A673 (cell line): ENCODE measurements around the gene AKT3. TPM values are rescaled to one million over a fixed set of nuclear protein-coding genes. Genes with fewer than 3 reads are reported as not detected.

Source experiments
- BruUV-seq: library from RNA; stranded (reverse); fragments of 400-500 nt; replicated peaks from 2 replicates; lab custom pipeline; 2021; lab: Mats Ljungman, UMichigan
- CTCF ChIA-PET: fragments of 300-600 bp; sonication (Branson Sonifier 250); formaldehyde crosslinking; loops from one replicate; lab custom pipeline; 2022; ENCODE audit warnings: antibody characterized with exemption; lab: Charles Lee
- POLR2A ChIA-PET: fragments of 300-600 bp; sonication (Branson Sonifier 250); formaldehyde crosslinking; loops from one replicate; lab custom pipeline; 2022; ENCODE audit warnings: antibody characterized with exemption; ENCODE audit not compliant: low non-redundant PET; lab: Charles Lee
- DNase-seq: peaks from one replicate; pipeline ENCODE4 v3.0.0-alpha.2; 2015; ENCODE audit warnings: low spot score
- H3K27ac ChIP-seq: fragments of 200-600 bp; sonication (generic); 2 replicates; pipeline ENCODE4 v1.5.1; 2016; ENCODE audit warnings: mixed run types, low read depth, mild to moderate bottlenecking, mixed read lengths, antibody characterized with exemption, low read length; ENCODE audit not compliant: poor library complexity, severe bottlenecking
- H3K27me3 ChIP-seq: fragments of 200-600 bp; sonication (generic); replicated peaks from 2 replicates; pipeline ENCODE4 v1.6.1; 2017; ENCODE audit warnings: mixed run types, low read depth, mild to moderate bottlenecking, mixed read lengths, antibody characterized with exemption, low read length; ENCODE audit not compliant: insufficient read depth, poor library complexity
- H3K36me3 ChIP-seq: fragments of 200-600 bp; sonication (generic); 2 replicates; pipeline ENCODE4 v1.6.1; 2016; ENCODE audit warnings: mixed run types, mild to moderate bottlenecking, mixed read lengths, antibody characterized with exemption, low read length; ENCODE audit not compliant: insufficient read depth, poor library complexity, severe bottlenecking
- H3K4me1 ChIP-seq: fragments of 200-600 bp; sonication (generic); 2 replicates; pipeline ENCODE4 v1.6.1; 2017; ENCODE audit warnings: mixed run types, mild to moderate bottlenecking, mixed read lengths, antibody characterized with exemption, low read length; ENCODE audit not compliant: insufficient read depth, poor library complexity, severe bottlenecking
- H3K4me3 ChIP-seq: fragments of 200-600 bp; sonication (generic); 2 replicates; pipeline ENCODE4 v1.5.1; 2016; ENCODE audit warnings: low read depth, mixed run types, mild to moderate bottlenecking, mixed read lengths, low read length; ENCODE audit not compliant: poor library complexity, severe bottlenecking
- H3K9me3 ChIP-seq: fragments of 200-600 bp; sonication (generic); 2 replicates; pipeline ENCODE4 v1.6.1; 2016; ENCODE audit warnings: mixed run types, low read depth, mild to moderate bottlenecking, mixed read lengths, antibody characterized with exemption, low read length; ENCODE audit not compliant: poor library complexity, severe bottlenecking
- CTCF ChIP-seq: fragments of 300-800, 200-600 bp; sonication (generic); conservative IDR thresholded peaks from 2 replicates; pipeline ENCODE4 v1.5.1; 2017; ENCODE audit warnings: low read depth, mild to moderate bottlenecking, antibody characterized with exemption, low read length, moderate library complexity, mixed read lengths
- EZH2 ChIP-seq: fragments of 200-600 bp; sonication (generic); IDR thresholded peaks from 2 replicates; pipeline ENCODE4 v1.6.1; 2017; ENCODE audit warnings: borderline replicate concordance, low read depth, mild to moderate bottlenecking, mixed read lengths, antibody characterized with exemption, low read length; ENCODE audit not compliant: poor library complexity, severe bottlenecking
- intact Hi-C: fragments of 100-400 bp; cut with micrococcal nuclease; formaldehyde crosslinking; loops from one replicate; pipeline ENCODE4 v1.10.0; 2022; ENCODE audit not compliant: unreplicated experiment
- total RNA-seq: library from RNA; stranded (reverse); gene quantifications from 2 replicates; pipeline ENCODE4 v1.2.3, GENCODE V29; 2021

Gene AKT3
- total RNA-seq, 1 experiment from 2014 or later = 14.4 TPM

GRCh38 chr1:243735457-243735856, 114.6 kb downstream of the AKT3 start:
- no peaks in the 10 kb centered on the region for H3K36me3 ChIP-seq
- intact Hi-C loops = no loop called here
- CTCF ChIA-PET = no interaction called here
- POLR2A ChIA-PET = no interaction called here
- no peak overlapping the region for H3K4me3 ChIP-seq
- DNase-seq = no peak
- H3K9me3 ChIP-seq = no peaks in the 10 kb centered on the region
- no peaks in the 10 kb centered on the region for H3K4me1 ChIP-seq
- TF ChIP-seq CTCF (no peak), EZH2 (no peak)
- H3K27ac ChIP-seq = no peak overlapping the region
- no TSS peak for BruUV-seq
- no peaks in the 10 kb centered on the region for H3K27me3 ChIP-seq

GRCh38 chr1:243734308-243734695, 115.7 kb downstream of the AKT3 start:
- intact Hi-C loops = no loop called here
- CTCF ChIA-PET = no interaction called here
- Histone ChIP-seq H3K27me3 (no peaks in the 10 kb centered on the region), H3K9me3 (no peaks in the 10 kb centered on the region), H3K27ac (no peak overlapping the region), H3K36me3 (no peaks in the 10 kb centered on the region), H3K4me1 (no peaks in the 10 kb centered on the region), H3K4me3 (no peak overlapping the region)
- no peak for DNase-seq
- TF ChIP-seq CTCF (no peak), EZH2 (no peak)
- POLR2A ChIA-PET = no interaction called here
- BruUV-seq = no TSS peak

- Histone ChIP-seq H3K27ac (no peak overlapping the region), H3K4me1 (no peaks in the 10 kb centered on the region), H3K36me3 (no peaks in the 10 kb centered on the region), H3K27me3 (no peaks in the 10 kb centered on the region), H3K4me3 (no peak overlapping the region), H3K9me3 (no peaks in the 10 kb centered on the region)
- ChIA-PET CTCF (no interaction called here), POLR2A (no interaction called here)
- BruUV-seq = no TSS peak
- intact Hi-C loops = no loop called here
- TF ChIP-seq EZH2 (no peak), CTCF (no peak)
- no peak for DNase-seq
Measured at GRCh38 chr1:243733670-243734307, 116.3 kb downstream of the AKT3 start.
